HG02623 (cell line): ENCODE measurements around the gene DDC.

Experiments
- ATAC-seq: cut with Tn5 transposase; IDR thresholded peaks from one replicate; pipeline ENCODE4 v1.9.1; 2021; ENCODE audit warnings: moderate library complexity; ENCODE audit not compliant: unreplicated experiment

Gene DDC

DNA sequence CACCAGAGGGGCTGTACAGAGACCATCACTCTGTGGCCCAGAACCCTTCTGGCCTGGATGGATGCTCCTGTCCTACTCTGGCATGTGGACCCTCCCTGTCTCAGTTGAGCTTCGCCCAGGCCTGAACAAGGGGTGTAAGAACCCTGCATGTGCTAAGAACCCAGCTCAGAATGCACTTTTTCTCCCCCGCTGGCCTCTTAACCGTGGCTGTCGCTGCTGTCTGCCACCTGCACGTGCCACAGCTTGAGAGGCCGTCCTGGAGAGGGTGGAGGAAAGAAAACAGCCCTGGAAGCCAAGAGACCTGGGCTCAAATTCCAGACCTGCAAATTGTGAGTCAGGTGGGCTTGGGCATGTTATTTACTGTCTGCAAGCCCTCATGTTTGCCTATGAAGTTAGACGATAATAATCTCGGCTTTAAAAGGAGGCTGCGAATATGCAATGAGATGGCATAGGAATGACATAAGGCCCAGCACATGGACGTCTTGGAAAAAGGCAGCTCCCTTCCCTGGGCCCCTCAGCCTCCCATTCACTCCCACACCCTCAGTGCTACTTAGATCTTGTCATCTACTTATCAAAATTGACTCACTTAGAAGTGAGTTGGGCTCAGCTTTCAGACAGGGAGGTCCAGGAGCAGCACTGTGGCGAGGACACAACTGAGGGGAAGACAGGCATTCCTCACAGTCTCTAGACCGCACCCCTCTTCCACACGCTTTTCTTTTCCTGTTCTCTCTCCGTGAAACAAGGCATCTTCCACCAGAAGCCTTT lies 146.5 kb downstream of the DDC start:
- no peak for ATAC-seq

DNA sequence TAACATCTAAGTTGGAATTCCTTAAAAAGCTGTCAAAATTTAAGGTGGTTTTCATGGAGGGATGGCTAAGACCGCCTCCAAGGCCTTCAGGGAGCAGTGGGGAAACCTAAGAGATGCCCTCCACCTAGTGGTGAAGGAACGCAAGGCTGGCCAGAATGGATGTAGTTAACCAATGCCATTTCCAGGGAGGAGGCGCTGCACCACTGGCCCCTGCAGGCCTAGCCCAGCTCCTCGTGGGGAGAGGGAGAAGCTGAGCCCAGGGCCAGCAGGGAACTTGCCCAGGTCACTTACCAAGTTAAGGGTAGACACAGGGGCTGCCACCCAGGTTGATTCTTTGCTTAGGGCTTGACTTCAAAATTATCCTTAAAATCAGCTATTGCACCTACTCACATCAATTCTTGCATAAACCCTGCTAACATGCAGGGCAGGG lies 147.1 kb downstream of the DDC start:
- peak; percentile 82 for ATAC-seq

DNA sequence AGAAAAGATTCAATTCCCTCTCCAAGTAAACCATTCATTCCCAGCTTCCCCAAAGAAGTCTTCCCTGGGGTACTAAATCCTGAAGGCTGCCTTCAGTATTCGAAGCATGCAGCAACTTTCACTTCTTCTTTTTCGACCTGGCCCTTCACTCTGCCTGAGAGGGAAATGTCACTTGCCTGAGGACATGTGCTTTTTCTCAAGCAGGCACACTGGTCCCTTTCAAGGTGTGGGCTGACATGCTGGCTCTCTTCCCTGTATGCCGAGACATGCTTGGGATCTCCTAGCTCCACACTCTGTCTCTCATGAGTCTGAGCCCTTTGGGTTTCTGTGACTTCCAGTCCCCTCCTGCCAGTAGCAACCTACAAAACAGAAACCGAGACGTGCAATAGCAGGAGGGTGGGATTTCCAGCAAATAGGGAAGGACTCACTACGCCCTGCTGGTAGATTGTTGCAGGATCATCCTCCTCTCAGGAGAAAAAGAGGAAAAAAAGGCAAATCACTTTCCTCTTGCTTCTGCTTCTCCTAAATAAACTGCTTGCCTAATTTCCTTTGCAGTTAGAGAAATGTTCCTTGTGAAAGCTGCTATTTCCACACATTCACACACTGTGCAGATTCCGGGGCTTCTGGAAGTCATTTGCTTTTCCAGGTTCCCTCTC lies 148.6 kb downstream of the DDC start:
- peak; percentile 76 for ATAC-seq

DNA sequence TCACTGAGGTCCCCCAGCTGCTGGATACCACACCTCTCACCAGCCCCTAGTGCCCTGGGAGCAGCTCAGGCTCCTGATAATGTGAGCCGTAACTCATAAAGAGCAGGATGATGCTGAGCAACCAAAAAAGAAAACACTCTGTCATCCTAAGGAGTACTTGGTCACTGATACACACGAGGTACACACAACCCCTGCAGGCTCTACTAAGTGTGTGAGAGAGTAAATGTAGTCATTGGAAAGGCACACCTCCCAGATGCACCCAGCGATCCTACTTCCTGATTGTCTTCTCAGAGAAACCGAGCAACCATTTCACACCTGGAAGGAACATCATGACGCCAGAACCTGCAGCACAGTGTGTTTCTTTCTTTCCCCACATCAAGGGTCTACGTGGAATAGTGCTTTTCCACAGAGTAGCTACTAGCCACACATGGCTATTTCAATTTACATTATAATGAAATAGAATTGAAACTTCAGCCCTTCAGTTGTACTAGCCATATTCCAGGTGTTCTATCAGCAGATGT lies 149.3 kb downstream of the DDC start:
- ATAC-seq = no peak

DNA sequence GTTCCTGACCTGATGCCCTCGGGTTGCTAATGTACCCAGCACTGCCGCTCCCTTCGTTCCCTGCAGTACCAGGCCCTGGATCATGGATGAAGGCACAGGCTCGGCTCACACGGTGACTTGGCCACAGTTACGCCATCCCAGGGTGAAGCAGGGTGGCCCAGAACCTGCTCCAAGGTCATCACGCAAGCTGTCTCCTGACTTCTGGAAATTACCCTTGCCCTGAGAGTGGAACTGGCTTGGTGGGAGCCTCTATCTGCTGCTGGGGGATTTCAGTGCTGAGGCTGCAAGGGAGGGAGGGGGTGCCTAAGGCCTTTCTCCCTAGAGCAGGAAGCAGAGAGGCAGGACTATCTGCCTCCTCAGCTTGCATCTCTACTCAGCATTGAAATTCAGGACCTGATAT lies 151.6 kb downstream of the DDC start:
- ATAC-seq = no peak

DNA sequence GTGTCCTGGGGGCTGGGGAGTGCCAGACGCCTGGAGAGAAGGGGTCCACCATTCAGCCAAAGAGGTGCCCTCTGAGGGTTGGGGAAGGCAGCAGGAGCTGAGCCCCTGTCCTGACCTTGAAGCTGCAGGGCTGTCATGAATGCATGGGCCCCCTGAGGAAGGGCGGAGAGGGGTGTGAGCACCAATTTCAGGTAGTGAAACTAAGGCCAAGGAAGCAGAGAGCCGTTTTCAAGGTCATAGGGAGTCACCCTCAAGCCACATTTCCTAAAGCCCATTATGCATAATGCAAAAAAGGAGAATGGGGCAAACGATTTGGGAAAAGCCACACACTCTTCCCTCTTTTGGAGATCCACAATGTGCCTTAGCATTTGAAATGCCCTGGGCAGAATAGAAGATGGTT lies 152.2 kb downstream of the DDC start:
- no peak for ATAC-seq

DNA sequence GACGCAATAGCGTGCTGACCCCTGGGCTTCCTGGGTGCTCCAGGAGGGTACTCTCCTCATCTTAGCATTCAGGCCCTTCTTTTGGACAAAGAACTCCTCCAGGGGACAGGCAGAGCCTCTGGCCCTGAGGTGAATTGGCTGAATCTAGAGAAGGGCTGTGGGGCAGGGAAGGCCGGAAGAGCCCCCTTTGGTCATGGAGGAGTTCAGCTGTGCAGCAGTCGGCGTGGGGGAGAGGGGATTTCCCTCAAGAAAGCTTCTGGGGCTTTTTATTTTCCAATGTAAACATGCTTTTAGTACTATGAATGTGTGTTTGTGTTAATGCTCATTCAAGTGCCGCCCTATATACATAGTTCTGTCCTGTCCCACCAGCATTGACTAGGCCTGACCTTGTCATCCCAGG lies 153.9 kb downstream of the DDC start:
- ATAC-seq = no peak

DNA sequence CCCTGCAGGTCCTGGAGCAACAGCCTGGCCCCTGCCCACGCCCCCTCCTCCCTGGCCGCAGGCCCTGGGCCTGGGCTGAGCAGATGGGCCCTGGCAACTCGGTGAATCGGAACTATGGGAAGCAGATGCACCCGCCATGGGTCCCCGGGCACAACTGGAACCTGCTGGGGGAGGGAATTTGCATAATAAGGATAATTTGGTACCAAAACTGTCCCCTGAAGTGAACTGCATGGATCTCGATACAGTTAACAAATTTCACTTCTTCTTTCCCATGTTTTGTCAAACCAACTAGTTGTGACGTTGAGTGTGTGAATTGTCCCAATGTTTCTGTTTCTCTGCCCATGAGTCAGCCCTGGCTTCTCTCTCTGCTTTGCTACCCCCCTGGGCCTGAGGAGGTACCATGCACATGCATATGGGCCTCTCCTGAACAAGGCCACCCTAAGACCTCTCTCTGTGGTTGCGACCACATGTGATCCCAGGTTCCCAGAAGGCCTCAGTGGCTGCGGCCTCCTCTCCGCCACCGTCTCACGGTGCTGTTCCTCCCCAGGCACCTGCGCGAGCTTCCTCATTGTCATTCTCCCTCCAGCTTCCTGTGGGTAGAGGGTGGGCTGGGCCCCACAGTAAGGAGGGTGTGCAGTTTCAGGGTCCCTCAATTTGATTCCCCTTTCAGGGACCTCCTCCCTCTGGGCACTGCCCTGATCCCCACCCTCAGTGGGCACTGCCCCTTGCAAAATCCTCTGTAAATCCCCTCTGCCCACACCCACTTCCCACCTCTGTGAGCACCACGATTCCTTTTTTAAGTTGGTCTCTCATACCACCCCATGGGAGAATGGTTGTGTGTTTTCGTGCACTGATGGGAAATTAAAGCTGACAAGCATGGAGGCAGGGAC lies 155.1 kb downstream of the DDC start:
- peak; percentile 57 for ATAC-seq
